Liver (tissue), 9 donors: Measurements from ENCODE around the gene LIMS2. TPM values are rescaled to one million over a fixed set of nuclear protein-coding genes. Genes with fewer than 3 reads are reported as not detected.

ENCODE experiments used
- DNase-seq: peaks from one replicate; pipeline ENCODE4 v3.0.0-alpha.2; 2017; ENCODE audit warnings: low spot score
- H3K27ac ChIP-seq, 2 donors: one replicate each; pipeline ENCODE4 v1.7.0; 2013; ENCODE audit warnings: inconsistent platforms in 2 of 2, low read length in 2 of 2, control low read depth in 1 of 2, low read depth in 1 of 2, mild to moderate bottlenecking in 1 of 2
- H3K27me3 ChIP-seq, 4 donors: one replicate each; pipeline versions ENCODE4 v1.6.1 to v1.7.0; 2013; ENCODE audit warnings: low read length in 3 of 4, inconsistent platforms in 1 of 4, mild to moderate bottlenecking in 1 of 4, moderate library complexity in 1 of 4; ENCODE audit not compliant: control insufficient read depth in 4 of 4, insufficient read depth in 4 of 4
- H3K36me3 ChIP-seq, 4 donors: one replicate each; pipeline versions ENCODE4 v1.6.1 to v1.7.0; 2013; ENCODE audit warnings: low read length in 3 of 4, mild to moderate bottlenecking in 3 of 4, low read depth in 1 of 4, moderate library complexity in 1 of 4; ENCODE audit not compliant: control insufficient read depth in 4 of 4, insufficient read depth in 3 of 4
- H3K4me1 ChIP-seq, 4 donors: one replicate each; pipeline versions ENCODE4 v1.6.1 to v1.7.0; 2013; ENCODE audit warnings: low read length in 3 of 4, mild to moderate bottlenecking in 3 of 4, moderate library complexity in 1 of 4; ENCODE audit not compliant: control insufficient read depth in 4 of 4, insufficient read depth in 4 of 4
- H3K4me3 ChIP-seq, 3 donors: one replicate each; pipeline versions ENCODE4 v1.6.1 to v1.7.0; 2013; ENCODE audit warnings: low read length in 3 of 3, control low read depth in 1 of 3, low read depth in 1 of 3, mild to moderate bottlenecking in 1 of 3
- H3K9ac ChIP-seq, 2 donors: one replicate each; pipeline ENCODE4 v1.7.0; 2013; ENCODE audit warnings: low read length in 2 of 2, mild to moderate bottlenecking in 2 of 2, moderate library complexity in 2 of 2, control low read depth in 1 of 2, low read depth in 1 of 2
- H3K9me3 ChIP-seq, 4 donors: one replicate each; pipeline versions ENCODE4 v1.6.1 to v1.7.0; 2013; ENCODE audit warnings: low read length in 3 of 4; ENCODE audit not compliant: control insufficient read depth in 4 of 4
- CTCF ChIP-seq: fragments of 150-350 bp; IDR thresholded peaks from 2 replicates; pipeline ENCODE4 v1.5.1; 2017; ENCODE audit warnings: improper control_type of control experiment, low read depth, low read length; ENCODE audit not compliant: missing input control
- EGR1 ChIP-seq, 2 donors: IDR thresholded peaks; 2 replicates each; pipeline ENCODE4 v1.6.1; 2016 to 2018; ENCODE audit warnings: antibody characterized with exemption in 2 of 2, low read depth in 2 of 2
- FOXA1 ChIP-seq: IDR thresholded peaks from 2 replicates; pipeline ENCODE4 v1.6.1; 2016; ENCODE audit warnings: antibody characterized with exemption
- FOXA2 ChIP-seq: IDR thresholded peaks from 2 replicates; pipeline ENCODE4 v1.6.1; 2016; ENCODE audit warnings: antibody characterized with exemption
- GABPA ChIP-seq, 2 donors: IDR thresholded peaks in 1 of 2; conservative IDR thresholded peaks in 1 of 2; 2 replicates each; pipeline ENCODE4 v1.6.1; 2016; ENCODE audit warnings: antibody characterized with exemption in 2 of 2, mild to moderate bottlenecking in 1 of 2, moderate library complexity in 1 of 2
- HNF4A ChIP-seq, 2 donors: conservative IDR thresholded peaks; 2 replicates each; pipeline ENCODE4 v1.6.1; 2016; ENCODE audit warnings: antibody characterized with exemption in 2 of 2, mild to moderate bottlenecking in 2 of 2
- MAX ChIP-seq: IDR thresholded peaks from 2 replicates; pipeline ENCODE4 v1.6.1; 2016; ENCODE audit warnings: antibody characterized with exemption
- NR2F2 ChIP-seq: IDR thresholded peaks from 2 replicates; pipeline ENCODE4 v1.6.1; 2016; ENCODE audit warnings: antibody characterized with exemption
- RAD21 ChIP-seq, 2 donors: IDR thresholded peaks; 2 replicates each; pipeline ENCODE4 v1.6.1; 2016; ENCODE audit warnings: antibody characterized with exemption in 2 of 2, mild to moderate bottlenecking in 2 of 2
- REST ChIP-seq: IDR thresholded peaks from 2 replicates; pipeline ENCODE4 v1.6.1; 2016; ENCODE audit warnings: antibody characterized with exemption, mild to moderate bottlenecking
- RXRA ChIP-seq, 2 donors: IDR thresholded peaks; 2 replicates each; pipeline ENCODE4 v1.6.1; 2017 to 2018; ENCODE audit warnings: antibody characterized with exemption in 2 of 2, mild to moderate bottlenecking in 1 of 2
- SP1 ChIP-seq: IDR thresholded peaks from 2 replicates; pipeline ENCODE4 v1.6.1; 2018; ENCODE audit warnings: antibody characterized with exemption, mild to moderate bottlenecking
- TAF1 ChIP-seq: conservative IDR thresholded peaks from 2 replicates; pipeline ENCODE4 v1.6.1; 2016; ENCODE audit warnings: antibody characterized with exemption, mild to moderate bottlenecking
- YY1 ChIP-seq: IDR thresholded peaks from 2 replicates; pipeline ENCODE4 v1.6.1; 2016; ENCODE audit warnings: antibody characterized with exemption, mild to moderate bottlenecking
- ZBTB33 ChIP-seq: IDR thresholded peaks from 2 replicates; pipeline ENCODE4 v1.6.1; 2016; ENCODE audit warnings: antibody characterized with exemption
- WGBS: extraction: QIAGEN DNeasy Blood & Tissue Kit; methylation state at CpG from one replicate; pipeline ENCODE4 v1.1.7; 2013; 5-methylcytosine and 5-hydroxymethylcytosine counted together
- polyA plus RNA-seq, 2 donors: library from polyadenylated mRNA; stranded (reverse) in 1 of 2; unstranded in 1 of 2; fragments of 200-250 nt in 1 of 2; fragments of >200 nt in 1 of 2; fragmentation: Nextera tagmentation in 1 of 2; extraction: Ambion mirVana in 1 of 2; gene quantifications; one replicate each; pipeline versions ENCODE4 v1.2.1 to v1.2.3, GENCODE V29; 2013 to 2015
- total RNA-seq, 2 donors: library from RNA; depleted of rRNA; stranded (reverse); fragments of >200 nt; gene quantifications; one replicate each; pipeline ENCODE4 v1.2.3, GENCODE V29; 2014
- donor health status: healthy.
- donor health status: healthy.
- donor health status: healthy.
- donor health status: healthy.
- donor health status: healthy.

The LIMS2 gene
- total and polyA plus RNA-seq, 4 donors, result 1.4 to 17.9 (median 16.1) TPM

DNA sequence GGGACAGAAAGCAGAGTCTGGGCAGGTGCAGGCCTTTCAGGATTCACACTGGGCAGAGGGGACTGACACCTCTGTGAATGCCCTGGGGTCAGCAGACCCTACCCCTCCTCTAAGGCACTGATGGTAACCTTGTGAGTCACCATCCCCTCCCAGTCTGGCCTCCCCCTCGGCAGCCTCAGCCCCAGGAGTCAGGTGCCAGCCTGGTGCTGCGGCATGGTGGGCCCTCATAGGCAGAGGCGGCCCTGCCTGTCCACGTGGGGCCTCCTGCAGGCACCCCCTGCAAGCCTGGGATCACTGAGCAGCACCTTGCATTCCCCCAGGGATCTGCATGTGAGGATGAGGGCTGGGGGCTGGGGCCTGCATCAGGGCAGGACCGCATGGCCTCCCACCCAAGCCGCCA, 34.2 kb downstream of the LIMS2 start:
- TF ChIP-seq EGR1 (IDR thresholded peaks at IDR 0.05; ENCODE audit: low read depth in 2 of 2), result no peak
- TF ChIP-seq YY1, result no peak
- no peak for TF ChIP-seq HNF4A (conservative IDR thresholded peaks at IDR 0.05)
- no peaks in the 10 kb centered on the region for H3K27me3 ChIP-seq
- 91% methylated on average over 6 of the region's 6 CpGs for WGBS
- no peak for DNase-seq
- H3K4me1 ChIP-seq, result peaks cover 4 to 25% (median 11%) of the 10 kb centered on the region in 4 donors
- peaks cover 0 to 6% (median 0%) of the 10 kb centered on the region in 4 donors for H3K36me3 ChIP-seq
- no peak overlapping the region for H3K9ac ChIP-seq
- H3K4me3 ChIP-seq, result no peak overlapping the region
- H3K9me3 ChIP-seq, result no peaks in the 10 kb centered on the region
- no peak overlapping the region for H3K27ac ChIP-seq

DNA sequence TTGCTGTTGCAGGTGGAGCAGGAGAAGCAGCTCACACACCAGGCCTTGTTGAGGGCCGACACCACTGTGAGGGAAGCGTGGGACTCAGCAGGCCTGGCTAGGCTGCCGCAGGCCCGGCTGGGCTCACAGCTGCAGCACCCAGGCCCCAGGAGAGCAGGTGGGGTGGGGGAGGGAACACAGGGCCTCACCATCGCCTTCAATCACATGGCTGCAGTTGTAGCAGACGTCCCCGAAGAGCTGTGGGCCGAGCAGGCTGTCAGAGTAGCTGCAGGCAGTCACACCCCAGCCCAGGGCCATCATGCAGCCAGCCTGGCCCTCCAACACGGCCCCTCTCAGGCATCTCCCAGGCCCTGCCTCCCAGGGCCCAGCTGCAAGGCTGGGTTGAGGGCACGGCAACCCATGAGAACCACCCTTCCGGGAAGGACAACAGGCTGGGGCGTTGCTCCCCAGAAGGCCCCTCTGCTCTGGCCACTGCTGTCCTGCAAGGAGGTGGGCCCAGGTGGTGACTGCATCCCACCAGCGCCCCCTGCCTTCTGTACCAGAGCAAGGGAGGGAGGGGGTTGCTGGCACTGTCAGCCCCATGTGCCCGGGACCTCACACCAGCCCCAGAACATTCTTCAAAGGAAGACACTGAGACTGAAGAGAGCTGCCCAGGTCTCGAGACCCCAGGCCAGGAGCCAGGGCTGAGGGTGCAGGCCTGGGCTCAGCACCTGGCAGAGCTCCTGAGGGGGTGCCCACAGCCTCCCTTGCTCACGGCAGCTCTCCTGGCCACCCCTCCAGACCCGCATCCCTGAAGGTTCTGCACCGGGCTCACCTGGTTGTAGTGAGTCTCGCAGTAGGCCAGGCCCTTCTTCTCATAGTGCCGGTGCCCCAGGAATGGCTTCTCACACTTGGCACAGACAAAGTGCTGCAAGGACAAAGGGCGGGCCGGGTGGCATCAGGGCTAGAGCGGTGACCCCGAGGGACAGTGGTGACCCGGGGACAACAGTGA, 35.0 kb downstream of the LIMS2 start:
- Histone ChIP-seq H3K9ac (no peak overlapping the region), H3K9me3 (no peaks in the 10 kb centered on the region), H3K27me3 (no peaks in the 10 kb centered on the region), H3K27ac (no peak overlapping the region), H3K36me3 (peaks cover 0 to 6% (median 0%) of the 10 kb centered on the region in 4 donors), H3K4me3 (no peak overlapping the region), H3K4me1 (peaks cover 4 to 25% (median 11%) of the 10 kb centered on the region in 4 donors)
- TF ChIP-seq REST (no peak), HNF4A (conservative IDR thresholded peaks at IDR 0.05) (peak in 1 of 2 donors; percentile 26), TAF1 (no peak), EGR1 (IDR thresholded peaks at IDR 0.05; ENCODE audit: low read depth in 2 of 2) (no peak), YY1 (no peak), RXRA (IDR thresholded peaks at IDR 0.05) (peak; percentile 26 to 39)
- 75% methylated on average over 25 of the region's 25 CpGs for WGBS
- DNase-seq, result no peak

- DNase-seq, result no peak
- no peak overlapping the region for H3K9ac ChIP-seq
- H3K4me1 ChIP-seq, result peaks cover 4 to 25% (median 11%) of the 10 kb centered on the region in 4 donors
- H3K27ac ChIP-seq, result peak overlapping the region in 1 of 2 donors; percentile 75
- H3K4me3 ChIP-seq, result no peak overlapping the region
- 95% methylated on average over 13 of the region's 13 CpGs for WGBS
- H3K27me3 ChIP-seq, result no peaks in the 10 kb centered on the region
- no peaks in the 10 kb centered on the region for H3K9me3 ChIP-seq
- peaks cover 0 to 6% (median 0%) of the 10 kb centered on the region in 4 donors for H3K36me3 ChIP-seq
- TF ChIP-seq ZBTB33 (no peak), FOXA2 (no peak), GABPA (IDR thresholded peaks at IDR 0.05 in 1 of 2, conservative IDR thresholded peaks at IDR 0.05 in 1 of 2) (no peak), CTCF (no peak), REST (no peak), FOXA1 (no peak), MAX (no peak), RAD21 (IDR thresholded peaks at IDR 0.05) (no peak), SP1 (no peak), NR2F2 (no peak)
Measured at GRCh38 chr2:127639111-127639474, 36.2 kb downstream of the LIMS2 start.
